GM10266 (cell line): Measurements from ENCODE around the gene SESN1.
"Not testable (repeated sequence)": the region's sequence is repeated elsewhere in the genome, so short reads cannot be mapped to it uniquely, and the experiment has no call there.

ENCODE experiments used
- DNase-seq: peaks from one replicate; pipeline ENCODE4 v3.0.0; 2012; ENCODE audit errors: extremely low spot score
- TF ChIP-seq, protein P1 (sequence below): IDR thresholded peaks from 2 replicates; pipeline ENCODE4 v1.5.1; 2012; ENCODE audit warnings: mild to moderate bottlenecking, low read depth; ENCODE audit not compliant: control insufficient read depth, insufficient read depth; ENCODE audit errors: missing control alignments

The SESN1 gene

DNA sequence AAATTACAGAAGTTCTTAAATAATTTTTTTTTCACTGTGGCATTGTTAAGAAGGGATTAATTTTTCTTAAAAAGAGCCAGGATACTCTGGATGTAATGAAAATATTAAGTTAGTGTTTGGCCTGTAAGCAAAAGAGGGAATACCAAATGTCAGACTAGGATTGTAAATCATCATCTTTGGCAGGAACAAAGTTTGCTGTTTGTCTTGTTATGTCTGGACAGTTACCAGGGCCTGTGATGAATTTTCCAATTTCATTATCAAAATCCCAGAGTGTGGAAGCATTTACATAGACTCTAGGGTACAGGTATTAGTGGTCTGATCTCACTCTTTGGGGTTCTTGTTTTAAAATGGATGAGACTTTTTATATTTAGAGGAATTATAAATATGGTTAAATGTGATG, 26.8 kb upstream of the SESN1 start:
- DNase-seq = no peak
- TF ChIP-seq, protein P1, sequence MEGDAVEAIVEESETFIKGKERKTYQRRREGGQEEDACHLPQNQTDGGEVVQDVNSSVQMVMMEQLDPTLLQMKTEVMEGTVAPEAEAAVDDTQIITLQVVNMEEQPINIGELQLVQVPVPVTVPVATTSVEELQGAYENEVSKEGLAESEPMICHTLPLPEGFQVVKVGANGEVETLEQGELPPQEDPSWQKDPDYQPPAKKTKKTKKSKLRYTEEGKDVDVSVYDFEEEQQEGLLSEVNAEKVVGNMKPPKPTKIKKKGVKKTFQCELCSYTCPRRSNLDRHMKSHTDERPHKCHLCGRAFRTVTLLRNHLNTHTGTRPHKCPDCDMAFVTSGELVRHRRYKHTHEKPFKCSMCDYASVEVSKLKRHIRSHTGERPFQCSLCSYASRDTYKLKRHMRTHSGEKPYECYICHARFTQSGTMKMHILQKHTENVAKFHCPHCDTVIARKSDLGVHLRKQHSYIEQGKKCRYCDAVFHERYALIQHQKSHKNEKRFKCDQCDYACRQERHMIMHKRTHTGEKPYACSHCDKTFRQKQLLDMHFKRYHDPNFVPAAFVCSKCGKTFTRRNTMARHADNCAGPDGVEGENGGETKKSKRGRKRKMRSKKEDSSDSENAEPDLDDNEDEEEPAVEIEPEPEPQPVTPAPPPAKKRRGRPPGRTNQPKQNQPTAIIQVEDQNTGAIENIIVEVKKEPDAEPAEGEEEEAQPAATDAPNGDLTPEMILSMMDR = no peak

DNA sequence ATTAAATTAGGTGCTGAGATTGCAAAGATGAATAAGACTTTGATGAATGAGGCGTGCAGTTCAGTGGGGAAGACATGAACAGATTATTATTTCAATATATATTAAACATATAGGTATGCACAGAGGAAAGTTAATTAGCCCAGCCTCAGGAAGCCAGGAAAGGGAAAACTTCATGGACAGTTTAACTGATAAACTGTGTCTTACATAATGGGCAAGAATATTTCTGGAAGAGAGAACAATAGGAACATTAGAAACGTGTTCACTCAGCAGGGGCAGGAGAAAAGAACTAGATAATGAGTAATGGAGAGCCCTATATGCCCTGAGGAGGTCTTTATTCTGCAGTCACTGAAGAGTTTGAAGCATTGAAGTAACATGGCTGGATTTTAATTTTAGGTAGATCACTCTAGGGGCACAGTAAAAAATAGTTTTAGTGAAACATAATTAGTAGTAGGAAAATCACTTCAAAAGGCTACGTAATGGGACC, 24.3 kb upstream of the SESN1 start:
- TF ChIP-seq, protein P1 = no peak
- DNase-seq = no peak

DNA sequence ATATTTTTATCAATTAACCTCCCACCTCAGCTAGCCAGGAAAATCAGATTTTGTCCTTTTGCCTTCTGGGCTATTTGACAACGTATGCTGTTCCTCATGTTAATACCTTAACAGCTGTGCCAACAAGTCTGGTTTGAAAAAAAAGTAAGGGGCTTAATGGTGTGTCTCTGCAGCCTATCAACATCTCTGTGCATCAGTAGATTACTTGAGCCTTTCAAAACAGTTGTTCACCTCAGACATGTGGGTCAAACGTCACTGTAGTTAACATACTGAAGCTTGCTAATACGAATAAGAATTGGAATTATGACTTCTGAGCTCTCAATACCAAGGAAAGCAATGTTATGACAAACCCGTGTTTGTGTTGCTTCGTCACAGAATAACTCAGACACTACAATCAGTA, 23.7 kb upstream of the SESN1 start:
- DNase-seq = no peak
- TF ChIP-seq, protein P1 = no peak

DNA sequence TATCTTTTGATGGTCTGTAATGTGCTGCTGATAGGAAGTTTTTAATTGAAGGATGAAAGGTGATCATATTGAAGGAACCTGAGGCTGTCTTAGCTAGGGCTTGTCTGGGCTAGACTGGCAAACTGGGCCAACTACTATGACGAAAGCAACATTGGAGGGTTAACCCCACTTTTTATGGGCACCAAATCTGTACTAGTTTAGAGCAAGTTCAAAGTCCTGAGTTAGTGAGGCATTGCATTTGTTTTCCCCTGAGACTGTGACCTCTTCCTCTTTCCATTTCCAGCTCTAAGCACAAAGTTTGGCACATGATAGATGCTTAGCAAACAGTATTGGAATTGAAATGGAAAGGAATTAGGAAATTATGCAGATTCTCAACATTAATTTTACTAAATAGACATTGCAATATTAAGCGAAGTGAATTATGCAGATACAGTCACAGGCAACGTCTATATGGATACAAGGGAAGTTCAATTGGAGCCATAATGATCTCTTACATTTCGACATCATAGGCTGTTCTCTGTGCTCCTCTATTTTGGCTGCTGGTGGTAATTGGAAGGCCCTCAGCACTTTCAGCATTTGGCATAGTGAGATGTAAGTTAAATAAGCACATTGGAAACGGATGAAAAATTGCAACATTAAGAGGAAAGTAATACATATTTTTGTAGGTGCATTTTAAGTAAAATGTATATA, 22.8 kb upstream of the SESN1 start:
- TF ChIP-seq, protein P1 = no peak
- no peak for DNase-seq

DNA sequence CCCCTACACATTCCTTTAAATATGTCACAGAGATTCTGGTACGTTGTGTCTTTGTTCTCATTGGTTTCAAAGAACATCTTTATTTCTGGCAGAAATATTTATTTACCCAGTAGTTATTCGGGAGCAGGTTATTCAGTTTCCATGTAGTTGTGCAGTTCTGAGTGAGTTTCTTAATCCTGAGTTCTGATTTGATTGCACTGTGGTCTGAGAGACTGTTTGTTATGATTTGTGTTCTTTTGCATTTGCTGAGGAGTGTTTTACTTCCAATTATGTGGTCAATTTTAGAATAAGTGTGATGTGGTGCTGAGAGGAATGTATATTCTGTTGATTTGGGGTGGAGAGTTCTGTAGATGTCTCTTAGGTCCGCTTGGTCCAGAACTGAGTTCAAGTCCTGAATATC, 18.0 kb upstream of the SESN1 start:
- not testable (repeated sequence) for DNase-seq

DNA sequence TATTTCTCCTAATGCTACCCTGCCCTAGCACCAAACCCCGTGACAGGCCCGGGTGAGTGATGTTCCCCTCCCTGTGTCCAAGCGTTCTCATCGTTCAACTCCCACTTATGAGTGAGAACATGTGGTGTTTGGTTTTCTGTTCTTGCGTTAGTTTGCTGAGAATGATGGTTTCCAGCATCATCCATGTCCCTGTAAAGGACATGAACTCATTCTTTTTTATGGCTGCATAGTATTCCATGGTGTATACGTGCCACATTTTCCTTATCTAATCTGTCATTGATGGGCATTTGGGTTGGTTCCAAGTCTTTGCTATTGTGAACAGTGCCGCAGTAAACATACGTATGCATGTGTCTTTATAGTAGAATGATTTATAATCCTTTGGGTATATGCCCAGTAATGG, 15.0 kb upstream of the SESN1 start:
- not testable (repeated sequence) for DNase-seq

DNA sequence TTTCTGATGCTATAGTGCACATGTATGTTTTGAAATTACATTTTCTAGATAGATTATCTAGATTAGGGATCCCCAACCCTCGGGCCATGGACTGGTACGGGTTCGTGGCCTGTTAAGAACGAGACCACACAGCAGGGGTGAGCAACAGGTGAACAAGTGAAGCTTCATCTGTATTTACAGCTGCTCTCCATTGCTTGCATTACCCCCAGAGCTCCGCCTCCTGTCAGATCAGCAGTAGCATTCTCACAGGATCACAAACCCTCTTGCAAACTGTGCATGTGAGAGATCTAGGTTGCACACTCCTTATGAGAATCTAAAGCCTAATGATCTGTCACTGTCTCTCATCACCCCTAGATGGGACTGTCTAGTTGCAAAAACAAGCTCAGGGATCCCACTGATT, 11.0 kb upstream of the SESN1 start:
- TF ChIP-seq, protein P1 = no peak
- DNase-seq = no peak

DNA sequence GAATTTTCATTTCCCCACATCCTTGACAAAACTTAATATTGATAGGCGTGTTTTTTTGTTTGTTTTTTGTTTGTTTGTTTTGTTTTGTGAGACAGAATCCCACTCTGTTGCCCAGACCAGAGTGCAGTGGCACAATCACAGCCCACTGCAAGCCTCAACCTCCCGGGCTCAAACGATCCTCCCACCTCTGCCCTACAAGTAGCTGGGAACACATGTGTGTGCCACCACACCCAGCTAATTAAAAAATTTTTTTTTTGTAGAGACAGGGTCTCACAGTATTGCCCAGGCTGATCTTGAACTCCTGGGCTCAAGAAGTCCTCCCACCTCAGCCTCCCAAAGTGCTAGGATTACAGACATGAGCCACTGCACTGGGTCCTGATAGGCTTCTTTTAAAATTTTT, 9.9 kb upstream of the SESN1 start:
- no peak for DNase-seq
- TF ChIP-seq, protein P1 = no peak
